Epithelial cell of esophagus (primary cell): ENCODE results near the gene MAP3K10.
A peak's percentile ranks its signal among the peaks of the same experiment; 100 is the strongest.

ENCODE experiments used
- DNase-seq: peaks from one replicate; pipeline ENCODE4 v3.0.0; 2010; ENCODE audit warnings: low read depth
- H3K4me3 ChIP-seq: 2 replicates; pipeline ENCODE4 v1.5.1; 2011; ENCODE audit warnings: mild to moderate bottlenecking, low read length, control low read depth
- CTCF ChIP-seq: IDR thresholded peaks from 2 replicates; pipeline ENCODE4 v1.5.1; 2011; ENCODE audit warnings: low read depth, mild to moderate bottlenecking, low read length, control low read depth, inconsistent platforms; ENCODE audit not compliant: insufficient read depth; ENCODE audit errors: missing control alignments

Gene MAP3K10

GRCh38 chr19:40198272-40198990 is 7.2 kb downstream of the MAP3K10 start:
- TF ChIP-seq CTCF, result no peak
- H3K4me3 ChIP-seq, result no peak overlapping the region
- DNase-seq, result no peak

- DNase-seq, result peak; percentile 36
- TF ChIP-seq CTCF, result no peak
- H3K4me3 ChIP-seq, result no peak overlapping the region
These were observed 9.3 kb downstream of the MAP3K10 start for GRCh38 chr19:40200341-40201099.

- no peak for TF ChIP-seq CTCF
- H3K4me3 ChIP-seq, result no peak overlapping the region
- DNase-seq, result no peak
These were observed 13.2 kb downstream of the MAP3K10 start for GRCh38 chr19:40204381-40204780.

GRCh38 chr19:40205760-40206159 is 14.5 kb downstream of the MAP3K10 start:
- TF ChIP-seq CTCF, result no peak
- DNase-seq, result no peak
- H3K4me3 ChIP-seq, result no peak overlapping the region

GRCh38 chr19:40208602-40209001 is 17.4 kb downstream of the MAP3K10 start:
- no peak for TF ChIP-seq CTCF
- no peak for DNase-seq
- H3K4me3 ChIP-seq, result no peak overlapping the region

DNA sequence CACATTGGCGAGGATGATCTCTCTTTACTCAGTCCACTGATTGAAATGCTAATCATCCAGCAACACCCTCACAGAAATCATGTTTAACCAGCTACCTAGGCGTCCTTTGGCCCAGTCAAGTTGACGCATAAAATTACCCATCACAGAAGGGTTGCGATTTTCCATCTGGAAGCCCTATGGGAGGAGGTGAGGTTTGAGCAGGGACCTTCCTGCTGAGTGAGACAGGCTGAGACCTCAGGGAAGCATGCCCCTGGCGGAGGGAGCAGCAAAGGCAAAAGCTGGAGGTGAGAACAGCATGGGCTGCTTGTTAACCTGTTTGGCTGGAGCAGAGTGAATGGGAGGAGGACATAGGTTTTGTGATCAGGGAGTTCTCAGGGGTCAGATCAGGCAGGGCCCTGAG is 19.7 kb downstream of the MAP3K10 start:
- no peak for DNase-seq
- no peak for TF ChIP-seq CTCF
- no peak overlapping the region for H3K4me3 ChIP-seq
